Mesangial cell (primary cell): Measurements from ENCODE around the gene WDR1. TPM values are rescaled to one million over a fixed set of nuclear protein-coding genes. Genes with fewer than 3 reads are reported as not detected.

ENCODE experiments used
- total RNA-seq: library from RNA; depleted of rRNA; stranded (reverse); fragments of >200 nt; gene quantifications from 2 replicates; pipeline ENCODE4 v1.2.3, GENCODE V29; 2015

Gene WDR1
- total RNA-seq = 302 and 463 TPM in 2 replicates

DNA sequence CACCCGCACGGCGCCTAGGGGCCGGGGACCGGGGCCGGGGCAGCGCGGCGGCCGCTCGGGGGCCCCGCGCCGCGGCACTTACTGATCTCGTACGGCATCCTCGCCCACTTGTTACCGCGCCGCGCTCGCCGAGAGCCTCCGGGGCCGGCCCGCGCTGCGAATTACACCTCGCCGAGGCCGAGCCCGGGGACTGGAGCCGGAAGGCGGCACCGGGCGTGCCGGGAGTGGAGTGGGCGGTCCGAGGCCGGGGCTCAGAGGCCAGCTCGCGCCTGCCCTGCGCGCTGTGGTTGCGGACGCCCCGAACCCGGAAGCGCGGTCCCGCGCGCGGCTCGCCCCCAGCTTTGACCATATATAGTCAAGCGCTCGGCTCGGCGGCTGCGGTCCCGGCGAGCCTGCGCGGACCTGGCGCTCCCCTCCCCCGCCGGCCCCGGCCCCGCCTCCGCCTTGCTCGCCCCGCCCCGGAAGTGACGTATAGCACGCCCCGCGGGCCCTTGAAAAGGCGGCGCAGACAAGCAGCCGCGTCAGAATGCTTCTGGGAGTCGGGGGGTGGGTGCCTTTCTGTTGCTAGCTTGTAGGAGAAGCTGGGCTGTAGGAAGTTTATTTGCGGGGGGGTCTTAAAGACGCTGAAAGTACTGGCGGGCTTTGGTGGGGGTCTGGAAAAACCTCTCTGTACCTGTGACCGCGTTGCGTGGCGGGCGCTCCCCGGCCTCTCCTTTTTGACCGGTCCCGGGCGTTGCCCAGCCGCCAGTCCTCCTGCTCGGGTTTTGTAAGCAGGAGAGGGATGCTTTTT, at the start of gene WDR1:
WDR1 (minus strand) TSS at position 231 of the 790 bp plus-strand sequence; CDS start at position 98, 133 bp downstream.

Other genes starting within 250 kb of the WDR1 start
- gene SLC2A9, start 95.3 kb downstream of the WDR1 start, total RNA-seq = 0.81 and 2.8 TPM in 2 replicates